ENCODE results near the gene GRIN2B.

GRCh38 chr12:13940335-13940865, 41.0 kb downstream of the GRIN2B start:
- TF ChIP-seq CTCF (IDR thresholded peaks at IDR 0.05; ENCODE audit: insufficient read depth, low read depth, low read length) (no peak), EZH2 (IDR thresholded peaks at IDR 0.05; ENCODE audit: insufficient read depth, low read length) (no peak)
